ENCODE data around the gene SEC61A1. TPM values are rescaled to one million over a fixed set of nuclear protein-coding genes. Genes with fewer than 3 reads are reported as not detected.

The SEC61A1 gene
- total RNA-seq (2021), result 110 and 189 TPM in 2 replicates
- percentile 94 among the genes with signal in this experiment for Bru-seq, nascent RNA
- BruChase-seq, experiment 1, labeled RNA remaining after a 2-hour chase, result percentile 94 among the genes with signal in this experiment
- percentile 98 among the genes with signal in this experiment for BruChase-seq, experiment 2, labeled RNA remaining after a 6-hour chase
- long read RNA-seq, transcript SEC61A1-201 (12 exons, 3,635 nt), result major isoform, 230 of 318 reads
- long read RNA-seq, partial matches to known transcripts, result 73 of 318 reads
- long read RNA-seq, other reads (novel, unspliced or antisense), result 15 of 318 reads

DNA sequence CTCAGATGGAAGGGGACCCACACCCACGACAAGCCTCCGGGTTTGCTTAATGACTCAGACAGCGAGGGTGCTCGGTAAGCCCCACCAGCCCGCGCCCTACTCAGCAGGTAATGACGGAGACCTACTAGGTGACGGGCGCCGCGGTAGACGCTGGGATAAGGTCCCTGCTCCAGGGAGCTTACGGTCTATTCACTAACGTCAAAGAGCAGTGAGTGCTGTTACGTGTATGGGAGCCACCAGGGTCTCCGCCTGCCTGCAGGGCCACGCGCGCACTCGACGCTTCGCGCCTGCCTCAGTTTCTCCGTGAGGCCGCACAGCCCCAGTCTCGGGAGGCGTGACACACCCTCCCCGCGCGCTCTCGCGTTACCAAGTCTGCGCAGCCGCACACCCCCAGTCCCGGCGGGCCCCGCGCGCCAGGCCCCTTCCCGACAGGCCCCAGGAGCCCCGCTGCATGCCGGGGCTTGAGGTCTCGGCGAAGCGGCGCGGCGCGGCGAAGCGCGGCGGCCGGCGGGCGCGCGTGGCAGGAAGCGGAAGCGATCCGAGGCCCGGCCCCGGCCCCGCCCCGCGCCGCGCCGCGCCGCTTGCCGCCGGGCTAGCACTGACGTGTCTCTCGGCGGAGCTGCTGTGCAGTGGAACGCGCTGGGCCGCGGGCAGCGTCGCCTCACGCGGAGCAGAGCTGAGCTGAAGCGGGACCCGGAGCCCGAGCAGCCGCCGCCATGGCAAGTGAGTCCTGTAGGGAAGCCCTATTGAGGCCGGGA is at the start of gene SEC61A1:
Gene SEC61A1 (plus strand): TSS at position 601 of the 758 bp plus-strand sequence. CDS start 116 bp downstream, at position 717.
- H3K4me2 ChIP-seq, result peak within 1 kb of the TSS; percentile 99
- TF ChIP-seq EZH2 (IDR thresholded peaks at IDR 0.05; ENCODE audit: low read depth), result no peak
- TF ChIP-seq, protein P1, sequence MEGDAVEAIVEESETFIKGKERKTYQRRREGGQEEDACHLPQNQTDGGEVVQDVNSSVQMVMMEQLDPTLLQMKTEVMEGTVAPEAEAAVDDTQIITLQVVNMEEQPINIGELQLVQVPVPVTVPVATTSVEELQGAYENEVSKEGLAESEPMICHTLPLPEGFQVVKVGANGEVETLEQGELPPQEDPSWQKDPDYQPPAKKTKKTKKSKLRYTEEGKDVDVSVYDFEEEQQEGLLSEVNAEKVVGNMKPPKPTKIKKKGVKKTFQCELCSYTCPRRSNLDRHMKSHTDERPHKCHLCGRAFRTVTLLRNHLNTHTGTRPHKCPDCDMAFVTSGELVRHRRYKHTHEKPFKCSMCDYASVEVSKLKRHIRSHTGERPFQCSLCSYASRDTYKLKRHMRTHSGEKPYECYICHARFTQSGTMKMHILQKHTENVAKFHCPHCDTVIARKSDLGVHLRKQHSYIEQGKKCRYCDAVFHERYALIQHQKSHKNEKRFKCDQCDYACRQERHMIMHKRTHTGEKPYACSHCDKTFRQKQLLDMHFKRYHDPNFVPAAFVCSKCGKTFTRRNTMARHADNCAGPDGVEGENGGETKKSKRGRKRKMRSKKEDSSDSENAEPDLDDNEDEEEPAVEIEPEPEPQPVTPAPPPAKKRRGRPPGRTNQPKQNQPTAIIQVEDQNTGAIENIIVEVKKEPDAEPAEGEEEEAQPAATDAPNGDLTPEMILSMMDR (conservative IDR thresholded peaks at IDR 0.05), result no peak
- peak; percentile 78 to 98 for DNase-seq
- POLR2A ChIA-PET (ENCODE audit: unreplicated experiment), result interaction anchor here (0.6 kb wide), 1 partner anchor 453 kb away, joined by 3 read pairs; no protein-coding TSS in a partner anchor
- no peaks in the 10 kb centered on the region for H3K9me2 ChIP-seq (ENCODE audit: insufficient read depth)
- H3K36me3 ChIP-seq (ENCODE audit: low read depth), result peaks cover 40% of the 10 kb centered on the region
- intact Hi-C loops (cut with micrococcal nuclease; ENCODE audit: unreplicated experiment), result loop anchor here (2.0 to 10.0 kb wide), 5 partner anchors 41 to 475 kb away; partner anchors contain the start of gene TPRA1
- H3K4me1 ChIP-seq (replicated peaks; ENCODE audit: insufficient read depth), result peaks cover 26% of the 10 kb centered on the region
- peak within 1 kb of the TSS; percentile 97 for H2AFZ ChIP-seq
- peaks cover 35% of the 10 kb centered on the region for H4K20me1 ChIP-seq (ENCODE audit: insufficient read depth)
- peak within 1 kb of the TSS; percentile 81 for H3K27ac ChIP-seq
- H3K9me3 ChIP-seq (ENCODE audit: insufficient read depth, low read depth), result no peaks in the 10 kb centered on the region
- peaks cover under 1% of the 10 kb centered on the region; the same call in 1 of the 2 replicates for H3F3A ChIP-seq (ENCODE audit: insufficient read depth, low read depth)
- H3K27me3 ChIP-seq (ENCODE audit: insufficient read depth, low read depth), result no peaks in the 10 kb centered on the region
- H3K4me3 ChIP-seq, result peak within 1 kb of the TSS; percentile 99
- CTCF ChIA-PET, result no interaction called here
- H3K79me2 ChIP-seq (ENCODE audit: low read depth), result peaks cover 51% of the 10 kb centered on the region
- no TSS peak for BruUV-seq (replicated peaks)

DNA sequence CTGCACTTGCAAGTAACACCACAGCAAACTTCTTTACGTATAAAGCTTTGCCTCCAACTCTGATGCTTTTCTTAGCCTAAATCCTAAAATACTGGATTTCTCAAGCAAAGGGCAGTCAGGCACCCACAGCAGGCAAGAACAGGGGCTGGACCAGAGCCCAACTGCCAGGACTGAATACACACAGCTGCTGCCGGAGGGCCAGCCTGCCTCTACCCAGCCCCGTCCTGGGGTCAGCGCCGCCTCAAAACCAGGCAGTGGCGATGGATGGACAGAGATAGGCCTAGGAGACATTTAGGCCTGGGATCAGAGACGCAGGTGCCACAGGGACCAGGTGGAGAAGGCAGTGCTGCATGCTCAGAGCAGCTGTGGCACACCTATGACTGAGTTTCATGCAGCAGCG is 47.6 kb upstream of the SEC61A1 start:
- no TSS peak for BruUV-seq (replicated peaks)
- no peak for DNase-seq

More for the DNA sequence above, 47.6 kb upstream of the SEC61A1 start:
- Histone ChIP-seq H3K4me1 (replicated peaks; ENCODE audit: insufficient read depth) (no peaks in the 10 kb centered on the region), H3F3A (ENCODE audit: insufficient read depth, low read depth) (0 out of 2 replicates have a peak, but pooled peaks cover 4% of the 10 kb centered on the region), H2AFZ (no peak overlapping the region), H3K9me3 (ENCODE audit: insufficient read depth, low read depth) (no peaks in the 10 kb centered on the region), H3K79me2 (ENCODE audit: low read depth) (no peaks in the 10 kb centered on the region), H3K4me3 (no peak overlapping the region), H3K27ac (no peak overlapping the region), H3K4me2 (no peak overlapping the region), H3K9me2 (ENCODE audit: insufficient read depth) (no peaks in the 10 kb centered on the region), H3K27me3 (ENCODE audit: insufficient read depth, low read depth) (peaks cover 3% of the 10 kb centered on the region; the same call in 1 of the 2 replicates), H3K36me3 (ENCODE audit: low read depth) (no peaks in the 10 kb centered on the region), H4K20me1 (ENCODE audit: insufficient read depth) (no peaks in the 10 kb centered on the region)
- ChIA-PET POLR2A (ENCODE audit: unreplicated experiment) (no interaction called here), CTCF (no interaction called here)
- TF ChIP-seq, protein P1 (conservative IDR thresholded peaks at IDR 0.05), result no peak
- TF ChIP-seq EZH2 (IDR thresholded peaks at IDR 0.05; ENCODE audit: low read depth), result no peak
- intact Hi-C loops (cut with micrococcal nuclease; ENCODE audit: unreplicated experiment), result no loop called here
